Upper lobe of right lung (tissue), 1 donor: ENCODE data around the gene ESR2. TPM values are rescaled to one million over a fixed set of nuclear protein-coding genes. Genes with fewer than 3 reads are reported as not detected.
A peak's percentile ranks its signal among the peaks of the same experiment; 100 is the strongest.

Experiments used
- ATAC-seq: fragments of 200-7000 bp; cut with Tn5 transposase; one replicate; pipeline ENCODE4 v1.9.1; 2020; ENCODE audit warnings: mild to moderate bottlenecking, moderate library complexity
- DNase-seq: peaks from one replicate; pipeline ENCODE4 v3.0.0-alpha.2; 2020
- H3K27ac ChIP-seq: fragments of 200-600 bp; one replicate; pipeline ENCODE4 v1.8.0; 2022
- H3K27me3 ChIP-seq: fragments of 200-600 bp; one replicate; pipeline ENCODE4 v1.8.0; 2022; ENCODE audit warnings: mild to moderate bottlenecking
- H3K36me3 ChIP-seq: fragments of 200-600 bp; one replicate; pipeline ENCODE4 v1.8.0; 2022
- H3K4me1 ChIP-seq: fragments of 200-600 bp; one replicate; pipeline ENCODE4 v1.8.0; 2022
- H3K4me3 ChIP-seq: fragments of 200-600 bp; one replicate; pipeline ENCODE4 v1.8.0; 2022; ENCODE audit warnings: mild to moderate bottlenecking
- H3K9me3 ChIP-seq: fragments of 200-600 bp; one replicate; pipeline ENCODE4 v1.8.0; 2022
- intact Hi-C: fragments of 100-400 bp; cut with DNase I; formaldehyde crosslinking; loops from one replicate; pipeline ENCODE4 v1.11.0; 2022
- total RNA-seq: library from RNA; stranded (reverse); fragmentation: NEBNext Ultra II Directional; extraction: Animal tissue kit (Norgen Biotek cat#: 25700); gene quantifications from one replicate; pipeline ENCODE4 v1.2.1, GENCODE V29; 2021
- TF ChIP-seq, protein P1 (sequence below): fragments of 200-600 bp; IDR thresholded peaks from one replicate; pipeline ENCODE4 v1.8.0; 2022; ENCODE audit warnings: antibody characterized with exemption
- donor health status: DM: no; HTN: yes; CAD: no; lungs with severe emphysema.

Gene ESR2
- total RNA-seq, 1 donor from 2014 or later, result 1.3 TPM

GRCh38 chr14:64201921-64202545 lies 92.1 kb downstream of the ESR2 start:
- intact Hi-C loops, result no loop called here

GRCh38 chr14:64201296-64201695 lies 92.9 kb downstream of the ESR2 start:
- Histone ChIP-seq H3K4me3 (no peak overlapping the region), H3K27ac (no peak overlapping the region), H3K9me3 (no peaks in the 10 kb centered on the region), H3K27me3 (no peaks in the 10 kb centered on the region), H3K36me3 (no peaks in the 10 kb centered on the region), H3K4me1 (peaks cover 21% of the 10 kb centered on the region)
- intact Hi-C loops, result no loop called here
- DNase-seq (peak; percentile 75), ATAC-seq (peak; percentile 85)
- TF ChIP-seq, protein P1, sequence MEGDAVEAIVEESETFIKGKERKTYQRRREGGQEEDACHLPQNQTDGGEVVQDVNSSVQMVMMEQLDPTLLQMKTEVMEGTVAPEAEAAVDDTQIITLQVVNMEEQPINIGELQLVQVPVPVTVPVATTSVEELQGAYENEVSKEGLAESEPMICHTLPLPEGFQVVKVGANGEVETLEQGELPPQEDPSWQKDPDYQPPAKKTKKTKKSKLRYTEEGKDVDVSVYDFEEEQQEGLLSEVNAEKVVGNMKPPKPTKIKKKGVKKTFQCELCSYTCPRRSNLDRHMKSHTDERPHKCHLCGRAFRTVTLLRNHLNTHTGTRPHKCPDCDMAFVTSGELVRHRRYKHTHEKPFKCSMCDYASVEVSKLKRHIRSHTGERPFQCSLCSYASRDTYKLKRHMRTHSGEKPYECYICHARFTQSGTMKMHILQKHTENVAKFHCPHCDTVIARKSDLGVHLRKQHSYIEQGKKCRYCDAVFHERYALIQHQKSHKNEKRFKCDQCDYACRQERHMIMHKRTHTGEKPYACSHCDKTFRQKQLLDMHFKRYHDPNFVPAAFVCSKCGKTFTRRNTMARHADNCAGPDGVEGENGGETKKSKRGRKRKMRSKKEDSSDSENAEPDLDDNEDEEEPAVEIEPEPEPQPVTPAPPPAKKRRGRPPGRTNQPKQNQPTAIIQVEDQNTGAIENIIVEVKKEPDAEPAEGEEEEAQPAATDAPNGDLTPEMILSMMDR, result no peak

More at GRCh38 chr14:64201921-64202545, 92.1 kb downstream of the ESR2 start:
- Histone ChIP-seq H3K4me1 (peaks cover 21% of the 10 kb centered on the region), H3K36me3 (no peaks in the 10 kb centered on the region), H3K9me3 (no peaks in the 10 kb centered on the region), H3K27me3 (no peaks in the 10 kb centered on the region), H3K27ac (no peak overlapping the region), H3K4me3 (no peak overlapping the region)
- DNase-seq, result no peak
- no peak for ATAC-seq
- TF ChIP-seq, protein P1, result no peak

- Histone ChIP-seq H3K36me3 (no peaks in the 10 kb centered on the region), H3K27me3 (no peaks in the 10 kb centered on the region), H3K4me3 (no peak overlapping the region), H3K9me3 (no peaks in the 10 kb centered on the region), H3K4me1 (peaks cover 21% of the 10 kb centered on the region), H3K27ac (peak overlapping the region; percentile 31)
- intact Hi-C loops, result no loop called here
- DNase-seq, result peak; percentile 78
- TF ChIP-seq, protein P1, result no peak
- peak; percentile 68 for ATAC-seq
Measured at GRCh38 chr14:64200170-64200569, 94.0 kb downstream of the ESR2 start.

DNA sequence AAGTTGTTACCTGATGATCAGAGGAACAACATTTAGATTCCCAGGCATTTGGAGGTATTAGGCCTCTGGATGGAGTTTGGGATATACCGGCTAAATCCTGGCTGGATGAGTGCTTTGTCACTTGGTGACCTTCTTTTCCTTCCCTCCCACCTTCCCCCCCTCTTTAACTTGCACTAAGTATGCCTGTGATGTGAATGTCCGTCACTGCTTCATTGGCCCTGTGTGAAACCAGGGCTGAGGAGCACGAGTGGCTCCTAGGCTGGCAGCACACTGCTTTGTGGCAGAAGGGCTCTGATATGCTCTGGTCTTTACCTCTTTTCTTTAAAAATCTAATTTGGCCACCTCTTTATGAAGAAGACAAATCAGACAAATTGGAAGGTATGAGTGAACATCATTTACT lies 95.7 kb downstream of the ESR2 start:
- H3K27ac ChIP-seq, result no peak overlapping the region
- TF ChIP-seq, protein P1, result no peak
- H3K4me3 ChIP-seq, result no peak overlapping the region
- DNase-seq (no peak), ATAC-seq (no peak)
- no peaks in the 10 kb centered on the region for H3K9me3 ChIP-seq
- H3K4me1 ChIP-seq, result peaks cover 25% of the 10 kb centered on the region
- intact Hi-C loops, result no loop called here
- H3K36me3 ChIP-seq, result no peaks in the 10 kb centered on the region
- no peaks in the 10 kb centered on the region for H3K27me3 ChIP-seq

GRCh38 chr14:64197996-64198395 lies 96.2 kb downstream of the ESR2 start:
- Histone ChIP-seq H3K36me3 (no peaks in the 10 kb centered on the region), H3K27ac (no peak overlapping the region), H3K4me3 (no peak overlapping the region), H3K4me1 (peaks cover 25% of the 10 kb centered on the region), H3K27me3 (no peaks in the 10 kb centered on the region), H3K9me3 (no peaks in the 10 kb centered on the region)
- TF ChIP-seq, protein P1, result no peak
- intact Hi-C loops, result no loop called here
- ATAC-seq (no peak), DNase-seq (no peak)
